Measurements from ENCODE around the gene JPH2.

JPH2 gene

GRCh38 chr20:44106615-44107014, 80.4 kb downstream of the JPH2 start:
- DNase-seq (ENCODE audit: insufficient read length, low spot score) = no peak
- FAIRE-seq = no peak

GRCh38 chr20:44104798-44105517, 82.0 kb downstream of the JPH2 start:
- DNase-seq (ENCODE audit: insufficient read length, low spot score) = no peak
- peak; percentile 72 for FAIRE-seq

- peak; percentile 36 for FAIRE-seq
- DNase-seq (ENCODE audit: insufficient read length, low spot score) = no peak
Measured at GRCh38 chr20:44102582-44102981, 84.4 kb downstream of the JPH2 start.

GRCh38 chr20:44099832-44100231, 87.2 kb downstream of the JPH2 start:
- FAIRE-seq = peak; percentile 40
- DNase-seq (ENCODE audit: insufficient read length, low spot score) = no peak

- DNase-seq (ENCODE audit: insufficient read length, low spot score) (no peak), FAIRE-seq (peak; percentile 88)
Measured at GRCh38 chr20:44098657-44099056, 88.3 kb downstream of the JPH2 start.

- DNase-seq (ENCODE audit: insufficient read length, low spot score) (no peak), FAIRE-seq (no peak)
Measured at GRCh38 chr20:44098256-44098630, 88.7 kb downstream of the JPH2 start.

- no peak for DNase-seq (ENCODE audit: insufficient read length, low spot score)
- peak; percentile 94 for FAIRE-seq
Measured at GRCh38 chr20:44097521-44098255, 89.3 kb downstream of the JPH2 start.

- FAIRE-seq = peak; percentile 74
- DNase-seq (ENCODE audit: insufficient read length, low spot score) = no peak
Measured at GRCh38 chr20:44095831-44096230, 91.2 kb downstream of the JPH2 start.

GRCh38 chr20:44093249-44093582, 93.8 kb downstream of the JPH2 start:
- DNase-seq (ENCODE audit: insufficient read length, low spot score) (no peak), FAIRE-seq (no peak)

GRCh38 chr20:44092551-44093248, 94.3 kb downstream of the JPH2 start:
- DNase-seq (ENCODE audit: insufficient read length, low spot score) (peak; percentile 68), FAIRE-seq (peak; percentile 92)

GRCh38 chr20:44091026-44091425, 96.0 kb downstream of the JPH2 start:
- FAIRE-seq = peak; percentile 86
- no peak for DNase-seq (ENCODE audit: insufficient read length, low spot score)

GRCh38 chr20:44089987-44090674, 96.9 kb downstream of the JPH2 start:
- FAIRE-seq (peak; percentile 97), DNase-seq (ENCODE audit: insufficient read length, low spot score) (peak; percentile 74)

GRCh38 chr20:44087857-44088120, 99.2 kb downstream of the JPH2 start:
- FAIRE-seq = no peak
- DNase-seq (ENCODE audit: insufficient read length, low spot score) = no peak

GRCh38 chr20:44087051-44087856, 99.7 kb downstream of the JPH2 start:
- DNase-seq (ENCODE audit: insufficient read length, low spot score) (no peak), FAIRE-seq (peak; percentile 95)

GRCh38 chr20:44085616-44086434, 101.2 kb downstream of the JPH2 start:
- FAIRE-seq (peak; percentile 77), DNase-seq (ENCODE audit: insufficient read length, low spot score) (no peak)

GRCh38 chr20:44084891-44085290, 102.1 kb downstream of the JPH2 start:
- no peak for DNase-seq (ENCODE audit: insufficient read length, low spot score)
- peak; percentile 54 for FAIRE-seq

GRCh38 chr20:44084439-44084838, 102.5 kb downstream of the JPH2 start:
- DNase-seq (ENCODE audit: insufficient read length, low spot score) = no peak
- FAIRE-seq = peak; percentile 76

GRCh38 chr20:44083220-44083933, 103.6 kb downstream of the JPH2 start:
- DNase-seq (ENCODE audit: insufficient read length, low spot score) = peak; percentile 95
- peak; percentile 85 for FAIRE-seq

- FAIRE-seq (no peak), DNase-seq (ENCODE audit: insufficient read length, low spot score) (no peak)
Measured at GRCh38 chr20:44081888-44082287, 105.1 kb downstream of the JPH2 start.

Data from HTR-8/SVneo (cell line).